ENCODE results near the gene CXCL16. TPM values are rescaled to one million over a fixed set of nuclear protein-coding genes. Genes with fewer than 3 reads are reported as not detected.

CXCL16 gene, protein sequence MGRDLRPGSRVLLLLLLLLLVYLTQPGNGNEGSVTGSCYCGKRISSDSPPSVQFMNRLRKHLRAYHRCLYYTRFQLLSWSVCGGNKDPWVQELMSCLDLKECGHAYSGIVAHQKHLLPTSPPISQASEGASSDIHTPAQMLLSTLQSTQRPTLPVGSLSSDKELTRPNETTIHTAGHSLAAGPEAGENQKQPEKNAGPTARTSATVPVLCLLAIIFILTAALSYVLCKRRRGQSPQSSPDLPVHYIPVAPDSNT
- 1.2 and 1.7 TPM in 2 replicates for total RNA-seq

DNA sequence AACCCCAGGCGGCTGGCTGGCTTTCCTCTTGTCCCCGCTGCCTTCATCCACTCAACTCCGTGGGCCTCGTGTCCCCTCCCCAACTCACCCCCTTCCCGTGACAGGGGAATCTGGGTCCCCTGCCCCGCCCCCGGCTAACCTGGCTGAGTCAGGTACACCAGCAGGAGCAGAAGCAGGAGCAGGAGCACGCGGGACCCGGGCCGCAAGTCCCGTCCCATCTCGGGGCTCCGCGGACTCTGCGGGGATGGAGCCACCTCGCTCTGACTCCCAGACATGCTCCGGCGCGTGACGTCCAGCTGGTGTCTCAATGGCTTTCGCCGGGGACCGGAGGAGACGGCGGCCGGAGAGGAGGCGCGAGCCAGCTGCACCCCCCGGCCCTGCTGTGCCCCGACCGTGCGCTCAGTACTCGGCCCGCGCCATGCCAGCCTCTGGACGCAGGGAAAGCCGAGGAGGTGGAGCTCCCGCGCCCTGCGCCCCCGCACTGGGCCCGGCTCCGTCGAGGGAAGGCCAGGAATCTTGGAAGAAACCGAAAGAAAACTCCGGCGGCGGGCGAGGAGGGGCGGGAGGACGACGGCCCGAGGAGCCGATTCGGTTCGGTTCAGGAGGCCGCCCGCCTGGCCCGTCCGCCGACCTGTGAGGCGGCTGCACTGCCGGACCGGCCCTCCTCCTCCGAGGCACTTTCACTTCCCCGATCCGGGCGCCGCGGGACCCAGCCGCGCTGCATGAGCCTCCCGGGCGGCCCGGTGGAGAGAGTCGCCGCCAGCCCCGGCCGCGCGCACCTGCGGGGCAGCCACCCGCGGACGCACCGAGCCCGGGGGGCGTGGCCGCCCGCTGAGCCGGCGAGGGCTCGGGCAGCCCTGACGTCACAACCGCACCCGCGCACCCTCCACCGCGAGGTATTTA, at the start of gene CXCL16, which contains the start of gene ZMYND15:
Gene CXCL16 (minus strand): TSS at position 807 of the 903 bp plus-strand sequence. CDS start 589 bp downstream, at position 218.
Gene ZMYND15 (plus strand): TSS at position 712 of the 903 bp plus-strand sequence. CDS start 716 bp downstream, outside the sequence.

DNA sequence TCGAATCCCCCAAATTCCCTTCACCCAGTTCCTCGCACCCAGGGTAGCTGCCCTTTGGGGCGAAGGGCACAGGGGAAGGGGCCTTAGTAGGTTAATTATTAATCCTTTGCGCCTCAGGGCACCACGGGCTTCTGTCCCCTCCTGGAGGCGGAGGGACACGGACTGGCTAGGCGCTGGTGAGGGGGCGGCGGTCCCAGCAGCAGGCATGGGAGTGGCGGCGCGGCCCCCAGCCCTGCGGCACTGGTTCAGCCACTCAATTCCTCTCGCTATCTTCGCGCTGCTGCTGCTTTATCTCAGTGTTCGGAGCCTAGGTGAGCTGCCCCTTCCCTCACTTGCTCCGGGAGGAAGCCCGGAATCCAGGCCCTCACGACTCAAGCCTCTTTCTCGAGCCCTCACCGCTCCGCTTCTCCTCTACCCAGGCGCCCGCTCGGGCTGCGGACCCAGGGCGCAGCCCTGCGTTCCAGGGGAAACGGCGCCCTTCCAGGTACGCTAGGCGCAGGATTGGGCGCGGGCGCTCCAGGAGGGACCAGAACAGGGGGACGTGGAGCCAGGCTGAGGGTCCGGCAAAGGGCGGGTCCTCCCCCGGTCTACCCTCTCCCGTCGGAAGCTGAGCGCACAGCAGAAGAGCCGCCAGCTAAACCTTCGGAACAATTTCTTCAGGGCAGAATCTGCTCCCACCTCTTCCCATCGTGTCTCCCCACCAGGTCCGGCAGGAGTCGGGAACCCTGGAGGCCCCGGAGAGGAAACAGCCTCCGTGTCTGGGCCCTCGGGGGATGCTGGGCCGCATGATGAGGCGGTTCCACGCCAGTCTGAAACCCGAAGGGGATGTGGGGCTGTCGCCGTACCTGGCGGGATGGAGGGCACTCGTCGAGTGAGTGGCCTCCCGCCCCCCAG, 49.3 kb upstream of the CXCL16 start, which contains the start of gene GLTPD2:
Gene GLTPD2 (plus strand): TSS at position 158 of the 894 bp plus-strand sequence. CDS start 48 bp downstream, at position 206.

DNA sequence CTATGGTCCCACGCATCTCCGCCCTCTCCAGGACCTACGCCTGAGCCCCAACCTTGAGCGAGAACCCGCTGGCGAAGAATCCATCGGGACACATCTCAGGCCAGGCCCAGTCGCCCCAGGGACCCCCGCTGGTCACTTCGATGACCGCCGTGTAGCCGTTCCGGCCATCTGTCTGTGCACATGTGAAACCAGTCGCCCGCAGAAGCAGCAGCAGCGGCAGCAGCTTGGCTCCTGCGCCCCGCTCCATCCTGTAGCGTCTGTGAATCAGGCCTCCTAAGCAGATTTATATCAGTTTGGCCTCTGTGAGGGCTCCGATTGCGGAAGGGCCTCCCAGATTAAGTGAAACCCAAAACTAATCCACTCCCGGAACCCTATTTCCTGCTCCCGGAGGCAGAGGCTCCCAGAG, 46.4 kb upstream of the CXCL16 start, which contains the start of gene VMO1:
Gene VMO1 (minus strand): TSS at position 259 of the 406 bp plus-strand sequence. CDS start 12 bp downstream, at position 247.

DNA sequence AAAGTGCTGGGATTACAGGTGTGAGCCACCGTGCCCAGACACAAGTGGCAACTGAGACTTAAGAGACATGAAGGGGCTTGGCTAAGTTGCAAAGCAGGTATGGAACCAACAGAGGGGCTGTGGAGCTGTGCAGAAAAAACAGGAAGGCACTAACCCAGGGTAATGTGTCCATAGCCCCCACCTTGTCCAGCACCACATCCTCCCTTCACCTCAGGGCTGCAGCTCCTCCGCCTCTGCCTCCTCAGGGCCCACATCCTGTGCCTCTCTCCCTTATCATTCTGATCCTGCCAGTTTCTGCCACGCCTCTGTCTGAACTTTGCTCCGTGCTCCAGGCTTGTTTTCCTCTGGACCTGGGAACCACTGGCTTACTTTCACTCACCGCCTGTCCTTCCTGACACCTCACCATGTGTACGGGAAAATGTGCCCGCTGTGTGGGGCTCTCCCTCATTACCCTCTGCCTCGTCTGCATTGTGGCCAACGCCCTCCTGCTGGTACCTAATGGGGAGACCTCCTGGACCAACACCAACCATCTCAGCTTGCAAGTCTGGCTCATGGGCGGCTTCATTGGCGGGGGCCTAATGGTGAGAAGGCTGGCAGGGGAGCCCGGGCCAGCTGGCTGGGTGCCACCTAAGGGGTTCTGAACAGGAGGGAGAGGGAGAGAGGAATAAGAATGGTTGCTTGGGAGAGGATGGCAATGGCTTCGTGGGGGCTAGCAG, 31.9 kb upstream of the CXCL16 start, which contains the start of gene TM4SF5:
Gene TM4SF5 (plus strand): TSS at position 368 of the 716 bp plus-strand sequence. CDS start 37 bp downstream, at position 405.

DNA sequence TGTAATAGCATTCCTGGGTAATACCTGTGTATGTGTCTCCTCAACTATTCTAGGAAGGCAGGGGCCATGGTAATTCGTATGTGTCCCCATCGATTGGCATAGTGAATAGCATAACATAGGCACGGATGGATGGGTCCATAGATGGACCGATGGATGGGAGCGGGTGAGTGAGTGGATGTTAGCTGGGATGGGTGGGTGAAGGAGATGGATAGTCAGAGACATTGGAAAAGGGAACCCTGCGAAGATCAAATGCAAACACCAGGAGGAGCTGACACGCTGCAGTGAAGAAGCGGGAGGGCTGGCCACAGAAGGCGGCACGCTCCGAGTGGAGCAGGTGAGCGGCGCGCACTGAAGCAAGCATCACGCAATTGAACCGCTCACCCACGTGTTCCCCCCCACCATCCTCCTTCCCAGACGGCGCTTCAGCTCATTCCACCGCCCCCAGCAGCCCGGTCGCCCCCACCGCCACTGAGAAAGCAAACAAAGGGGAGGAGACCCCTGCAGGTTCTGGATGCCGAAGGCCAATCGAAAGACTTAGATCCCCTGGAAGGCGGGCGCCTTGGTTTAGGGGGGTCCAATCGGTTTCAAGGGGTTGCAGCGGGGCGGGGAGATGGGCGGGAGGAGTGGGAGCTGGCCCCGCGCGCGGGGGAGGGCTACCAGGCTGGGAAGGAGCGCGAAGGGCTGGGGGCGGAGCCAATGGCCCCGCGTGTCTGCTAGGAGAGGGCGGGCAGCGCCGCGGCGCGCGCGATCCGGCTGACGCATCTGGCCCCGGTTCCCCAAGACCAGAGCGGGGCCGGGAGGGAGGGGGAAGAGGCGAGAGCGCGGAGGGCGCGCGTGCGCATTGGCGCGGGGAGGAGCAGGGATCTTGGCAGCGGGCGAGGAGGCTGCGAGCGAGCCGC, 29.7 kb downstream of the CXCL16 start, which contains the start of gene ARRB2:
Gene ARRB2 (plus strand): TSS at position 839 of the 899 bp plus-strand sequence. CDS start 90 bp downstream, outside the sequence.

Other genes with a start within 250 kb of the CXCL16 start
- 0.18 TPM in 1 of 2 replicates, not detected in the other for gene SPNS2, start 241.0 kb downstream of the CXCL16 start, total RNA-seq
- gene MYBBP1A, start 184.5 kb downstream of the CXCL16 start, total RNA-seq, result 61.7 and 62.7 TPM in 2 replicates
- not detected in 2 replicates for gene GGT6, start 179.4 kb downstream of the CXCL16 start, total RNA-seq
- not detected in 2 replicates for gene SMTNL2, start 155.4 kb downstream of the CXCL16 start, total RNA-seq
- not detected in 2 replicates for gene ALOX15, start 98.2 kb downstream of the CXCL16 start, total RNA-seq
- gene PELP1, start 35.8 kb downstream of the CXCL16 start, total RNA-seq, result 22.5 and 25.9 TPM in 2 replicates
- gene ARRB2, start 29.3 kb downstream of the CXCL16 start, total RNA-seq, result 12.9 and 14.4 TPM in 2 replicates
- gene MED11, start 8.5 kb downstream of the CXCL16 start, total RNA-seq, result 31.5 and 34.9 TPM in 2 replicates
- gene ZMYND15, start 95 bp downstream of the CXCL16 start, total RNA-seq, result 0.29 TPM in 1 of 2 replicates, not detected in the other
- gene TM4SF5, start 32.0 kb upstream of the CXCL16 start, total RNA-seq, result not detected in 2 replicates
- not detected in 2 replicates for gene VMO1, start 46.4 kb upstream of the CXCL16 start, total RNA-seq
- not detected in 2 replicates for gene GLTPD2, start 49.0 kb upstream of the CXCL16 start, total RNA-seq
- gene PSMB6, start 56.2 kb upstream of the CXCL16 start, total RNA-seq, result 350 and 452 TPM in 2 replicates
- gene PLD2, start 67.2 kb upstream of the CXCL16 start, total RNA-seq, result 19.8 and 28.3 TPM in 2 replicates
- 22.2 and 26.2 TPM in 2 replicates for gene MINK1, start 93.4 kb upstream of the CXCL16 start, total RNA-seq
- gene C17orf107, start 159.6 kb upstream of the CXCL16 start, total RNA-seq, result 4.3 and 5.7 TPM in 2 replicates
- gene CHRNE, start 163.2 kb upstream of the CXCL16 start, total RNA-seq, result 0.35 and 0.86 TPM in 2 replicates
- gene GP1BA, start 192.3 kb upstream of the CXCL16 start, total RNA-seq, result not detected in 2 replicates
- gene SLC25A11, start 200.1 kb upstream of the CXCL16 start, total RNA-seq, result 61.9 and 65.2 TPM in 2 replicates
- 64.3 and 64.5 TPM in 2 replicates for gene RNF167, start 200.3 kb upstream of the CXCL16 start, total RNA-seq
- 1,248 and 1,319 TPM in 2 replicates for gene PFN1, start 208.6 kb upstream of the CXCL16 start, total RNA-seq
- 3.4 TPM in 1 of 2 replicates, not detected in the other for gene ENO3, start 211.2 kb upstream of the CXCL16 start, total RNA-seq
- gene SPAG7, start 227.9 kb upstream of the CXCL16 start, total RNA-seq, result 60.0 and 64.9 TPM in 2 replicates
- 15.6 and 36.6 TPM in 2 replicates for gene CAMTA2, start 247.7 kb upstream of the CXCL16 start, total RNA-seq

Data from myometrial cell (primary cell).